HEK293T (cell line): ENCODE measurements around the gene CTNNA2.

Source experiments
- CTCF ChIA-PET: fragments of 350-600 bp; formaldehyde crosslinking; extraction: SDS; loops from one replicate; lab custom pipeline; 2021; ENCODE audit warnings: antibody characterized with exemption, inconsistent platforms; lab: Yijun Ruan, JAX
- POLR2A ChIA-PET: fragments of 350-600 bp; formaldehyde crosslinking; extraction: SDS; loops from one replicate; lab custom pipeline; 2020; ENCODE audit warnings: antibody characterized with exemption, inconsistent platforms; lab: Yijun Ruan, JAX
- DNase-seq: peaks from one replicate; pipeline ENCODE4 v3.0.0; 2012; ENCODE audit warnings: mixed read lengths; ENCODE audit errors: extremely low spot score
- ARNT ChIP-seq: fragments of 450-650 bp; IDR thresholded peaks from 2 replicates; pipeline ENCODE4 v1.6.1; 2017; ENCODE audit warnings: mild to moderate bottlenecking
- BHLHE40 ChIP-seq: fragments of 450-650 bp; IDR thresholded peaks from 2 replicates; pipeline ENCODE4 v1.6.1; 2016; ENCODE audit warnings: mild to moderate bottlenecking, moderate library complexity, borderline replicate concordance
- CTBP1 ChIP-seq: fragments of 450-650 bp; IDR thresholded peaks from 2 replicates; pipeline ENCODE4 v1.6.1; 2016; ENCODE audit warnings: borderline replicate concordance
- ELF4 ChIP-seq: fragments of 450-650 bp; IDR thresholded peaks from 2 replicates; pipeline ENCODE4 v1.6.1; 2017; ENCODE audit warnings: antibody characterized with exemption
- FOXA1 ChIP-seq: fragments of 450-650 bp; IDR thresholded peaks from 2 replicates; pipeline ENCODE4 v1.6.1; 2016; ENCODE audit warnings: mild to moderate bottlenecking
- FOXK2 ChIP-seq: fragments of 450-650 bp; IDR thresholded peaks from 2 replicates; pipeline ENCODE4 v1.6.1; 2016; ENCODE audit warnings: mild to moderate bottlenecking
- FOXM1 ChIP-seq: fragments of 450-650 bp; IDR thresholded peaks from 2 replicates; pipeline ENCODE4 v1.6.1; 2017; ENCODE audit warnings: mild to moderate bottlenecking, borderline replicate concordance
- HDGF ChIP-seq: fragments of 450-650 bp; IDR thresholded peaks from 2 replicates; pipeline ENCODE4 v1.6.1; 2017; ENCODE audit warnings: antibody characterized with exemption, borderline replicate concordance
- L3MBTL2 ChIP-seq: fragments of 450-650 bp; conservative IDR thresholded peaks from 2 replicates; pipeline ENCODE4 v1.6.1; 2016; ENCODE audit warnings: mild to moderate bottlenecking
- LEF1 ChIP-seq: fragments of 450-650 bp; IDR thresholded peaks from 2 replicates; pipeline ENCODE4 v1.6.1; 2017; ENCODE audit warnings: mild to moderate bottlenecking, borderline replicate concordance
- NFRKB ChIP-seq: fragments of 450-650 bp; IDR thresholded peaks from 2 replicates; pipeline ENCODE4 v1.6.1; 2016; ENCODE audit warnings: mild to moderate bottlenecking, moderate library complexity
- PKNOX1 ChIP-seq: fragments of 450-650 bp; IDR thresholded peaks from 2 replicates; pipeline ENCODE4 v1.6.1; 2016
- SP1 ChIP-seq: fragments of 450-650 bp; IDR thresholded peaks from 2 replicates; pipeline ENCODE4 v1.6.1; 2017
- SUZ12 ChIP-seq: fragments of 450-650 bp; IDR thresholded peaks from 2 replicates; pipeline ENCODE4 v1.6.1; 2016; ENCODE audit warnings: mild to moderate bottlenecking
- TARDBP ChIP-seq: fragments of 450-650 bp; IDR thresholded peaks from 2 replicates; pipeline ENCODE4 v1.6.1; 2016
- ZNF384 ChIP-seq: fragments of 450-650 bp; IDR thresholded peaks from 2 replicates; pipeline ENCODE4 v1.6.1; 2016

CTNNA2 gene

GRCh38 chr2:79585701-79586433, 73.0 kb downstream of the CTNNA2 start:
- ChIA-PET POLR2A (no interaction called here), CTCF (interaction anchor here (0.7 kb wide), 1 partner anchor 544 kb away, joined by 3 read pairs; no protein-coding TSS in a partner anchor)
- no peak for TF ChIP-seq FOXM1
- no peak for TF ChIP-seq TARDBP
- no peak for TF ChIP-seq CTBP1
- no peak for TF ChIP-seq NFRKB
- TF ChIP-seq SP1: no peak
- TF ChIP-seq ELF4: no peak
- TF ChIP-seq BHLHE40: no peak
- no peak for TF ChIP-seq PKNOX1
- TF ChIP-seq HDGF: no peak
- TF ChIP-seq ARNT: no peak
- no peak for TF ChIP-seq FOXK2
- no peak for TF ChIP-seq FOXA1
- TF ChIP-seq L3MBTL2: no peak
- TF ChIP-seq LEF1: no peak
- no peak for TF ChIP-seq ZNF384
- DNase-seq: no peak

DNA sequence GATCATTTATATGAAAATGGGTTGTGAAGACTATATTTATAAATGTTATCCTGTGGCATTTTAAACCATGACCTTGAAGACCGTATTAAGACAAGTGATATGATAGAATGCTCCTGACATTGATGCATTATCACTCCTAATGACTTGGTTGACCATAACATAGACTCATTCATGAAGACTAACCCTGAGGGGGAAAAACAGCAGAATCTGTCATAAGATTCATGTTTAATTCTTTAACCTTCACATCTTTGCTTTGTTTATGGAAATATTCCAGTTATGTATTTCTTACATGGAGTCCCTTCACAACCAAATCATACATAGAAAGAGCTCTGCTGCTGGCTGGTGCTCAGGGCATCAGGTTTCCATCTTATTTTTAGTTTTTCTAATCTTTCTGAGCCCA, 78.4 kb downstream of the CTNNA2 start:
- POLR2A ChIA-PET: no interaction called here
- TF ChIP-seq PKNOX1: no peak
- no peak for TF ChIP-seq CTBP1
- TF ChIP-seq L3MBTL2: no peak
- TF ChIP-seq ELF4: no peak
- TF ChIP-seq FOXA1: no peak
- no peak for TF ChIP-seq LEF1
- TF ChIP-seq BHLHE40: no peak
- TF ChIP-seq ZNF384: no peak
- TF ChIP-seq FOXK2: no peak
- DNase-seq: no peak
- CTCF ChIA-PET: interaction anchor here (0.6 kb wide), 1 partner anchor 363 kb away, joined by 3 read pairs; no protein-coding TSS in a partner anchor

- POLR2A ChIA-PET: no interaction called here
- CTCF ChIA-PET: no interaction called here
- no peak for DNase-seq
- no peak for TF ChIP-seq TARDBP
Measured at GRCh38 chr2:79593237-79593867, 80.5 kb downstream of the CTNNA2 start.

DNA sequence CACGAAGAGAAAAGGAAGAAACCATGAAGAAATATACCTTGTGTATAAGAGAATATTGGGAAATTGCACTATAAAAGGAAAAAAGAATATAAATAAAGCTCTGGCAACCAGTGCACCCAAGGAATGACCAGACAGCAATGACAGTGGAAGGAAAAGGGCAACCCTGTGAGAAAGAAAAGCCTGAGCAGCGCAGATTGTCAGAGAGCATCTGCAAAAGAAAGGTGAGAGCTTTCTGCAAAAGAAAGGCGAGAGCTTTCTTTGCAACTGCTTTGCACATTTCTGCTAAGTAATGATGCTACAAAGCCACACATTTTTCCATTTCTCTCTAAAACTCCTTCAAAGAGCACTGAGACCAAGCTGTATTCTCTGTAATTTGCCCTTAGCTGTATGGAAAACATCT, 83.6 kb downstream of the CTNNA2 start:
- ChIA-PET CTCF (no interaction called here), POLR2A (no interaction called here)
- TF ChIP-seq FOXA1: no peak
- no peak for TF ChIP-seq HDGF
- no peak for TF ChIP-seq ZNF384
- TF ChIP-seq BHLHE40: no peak
- no peak for TF ChIP-seq NFRKB
- TF ChIP-seq TARDBP: no peak
- TF ChIP-seq FOXK2: no peak
- no peak for TF ChIP-seq SUZ12
- no peak for TF ChIP-seq L3MBTL2
- TF ChIP-seq ELF4: no peak
- TF ChIP-seq ARNT: no peak
- TF ChIP-seq LEF1: no peak
- no peak for TF ChIP-seq FOXM1
- no peak for TF ChIP-seq PKNOX1
- no peak for TF ChIP-seq SP1
- TF ChIP-seq CTBP1: no peak
- no peak for DNase-seq

DNA sequence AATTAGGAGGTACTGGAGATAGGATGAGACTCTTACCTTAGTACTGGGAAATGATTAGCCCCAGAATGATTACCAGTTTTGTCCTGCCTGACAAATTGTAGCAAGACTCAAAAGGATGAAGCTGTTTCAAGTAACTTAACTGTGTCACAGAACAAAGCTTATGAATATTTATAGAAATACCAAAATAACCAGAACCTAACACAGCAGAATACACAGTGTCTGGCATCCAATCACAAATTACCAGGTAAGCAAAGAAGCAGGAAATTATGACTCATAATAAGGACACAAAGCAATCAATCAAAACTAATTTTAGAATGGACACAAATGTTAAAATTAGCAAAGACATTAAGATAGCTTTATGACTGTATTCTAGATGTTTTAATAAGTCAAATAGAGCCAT, 91.9 kb downstream of the CTNNA2 start:
- no peak for DNase-seq
- CTCF ChIA-PET: no interaction called here
- POLR2A ChIA-PET: no interaction called here
- TF ChIP-seq SUZ12 (no peak), ELF4 (no peak), CTBP1 (no peak), HDGF (no peak), PKNOX1 (no peak), LEF1 (no peak), L3MBTL2 (no peak), FOXK2 (no peak), TARDBP (no peak), FOXA1 (no peak), ARNT (no peak), FOXM1 (no peak), BHLHE40 (no peak), ZNF384 (no peak)
